NCI-H82 treated with DMSO at 0.1 percent for 48 hours (cell line): ENCODE results near the gene MYRF.

Source experiments
- DNase-seq: peaks from one replicate; lab custom pipeline; 2025; ENCODE audit not compliant: unreplicated experiment; lab: John Stamatoyannopoulos, UW

The MYRF gene

GRCh38 chr11:61738776-61739175 is 13.7 kb upstream of the MYRF start:
- DNase-seq: no peak

- DNase-seq: no peak
These were observed 13.0 kb upstream of the MYRF start for GRCh38 chr11:61739413-61739812.

GRCh38 chr11:61739966-61740365 is 12.5 kb upstream of the MYRF start:
- DNase-seq: no peak

- DNase-seq: no peak
These were observed 10.0 kb upstream of the MYRF start for GRCh38 chr11:61742391-61742790.

- DNase-seq: no peak
These were observed 8.8 kb upstream of the MYRF start for GRCh38 chr11:61743486-61744095.

- no peak for DNase-seq
These were observed 8.3 kb upstream of the MYRF start for GRCh38 chr11:61744181-61744580.

- DNase-seq: no peak
These were observed 7.8 kb upstream of the MYRF start for GRCh38 chr11:61744609-61745156.

GRCh38 chr11:61745781-61746441 is 6.5 kb upstream of the MYRF start:
- DNase-seq: peak; percentile 15

- DNase-seq: no peak
These were observed 5.8 kb upstream of the MYRF start for GRCh38 chr11:61746442-61747191.

GRCh38 chr11:61747192-61747966 is 5.1 kb upstream of the MYRF start:
- DNase-seq: no peak

- DNase-seq: no peak
These were observed 4.5 kb upstream of the MYRF start for GRCh38 chr11:61747967-61748285.

GRCh38 chr11:61749591-61750217 is 2.7 kb upstream of the MYRF start:
- no peak for DNase-seq

GRCh38 chr11:61750631-61751273 is 1.7 kb upstream of the MYRF start:
- DNase-seq: no peak

- DNase-seq: no peak
These were observed 1.1 kb upstream of the MYRF start for GRCh38 chr11:61751384-61751783.

- DNase-seq: no peak
These were observed 587 bp downstream of the MYRF start for GRCh38 chr11:61752925-61753521.

- DNase-seq: no peak
These were observed 1.2 kb downstream of the MYRF start for GRCh38 chr11:61753672-61754071.

- no peak for DNase-seq
These were observed 2.4 kb downstream of the MYRF start for GRCh38 chr11:61754534-61755482.

GRCh38 chr11:61756147-61756451 is 3.7 kb downstream of the MYRF start:
- no peak for DNase-seq
